CD4-positive, alpha-beta T cell (primary cell): ENCODE results near the gene HECTD3. TPM values are rescaled to one million over a fixed set of nuclear protein-coding genes. Genes with fewer than 3 reads are reported as not detected.

ENCODE experiments used
- total RNA-seq, 174 experiments: library from RNA in 2 of 174; stranded (reverse) in 2 of 174; gene quantifications; one replicate each; pipeline ENCODE4 v1.2.3 and lab custom pipeline; 2021 to 2026

The HECTD3 gene
- total RNA-seq, 2 experiments from 2014 or later = 31.5 to 33.7 TPM

Other genes starting within 250 kb of the HECTD3 start
- 1,000 to 10,000 TPM; 3,394 to 3,436 TPM for gene RPS8, start 235.8 kb downstream of the HECTD3 start, total RNA-seq
- 1 to 10 TPM; 1.0 TPM for gene BEST4, start 223.2 kb downstream of the HECTD3 start, total RNA-seq
- 100 to 1,000 TPM; 794 TPM for gene PLK3, start 210.9 kb downstream of the HECTD3 start, total RNA-seq
- gene DYNLT4, start 204.0 kb downstream of the HECTD3 start, total RNA-seq = 1 to 10 TPM; 1.8 to 2.1 TPM
- 10 to 100 TPM; 35.9 to 36.5 TPM for gene BTBD19, start 202.8 kb downstream of the HECTD3 start, total RNA-seq
- gene PTCH2, start 168.1 kb downstream of the HECTD3 start, total RNA-seq = 1 to 10 TPM; 1.2 TPM
- gene EIF2B3, start 24.7 kb downstream of the HECTD3 start, total RNA-seq = 1 to 10 TPM; 5.8 to 6.3 TPM
- gene UROD, start 930 bp upstream of the HECTD3 start, total RNA-seq = 10 to 100 TPM; 41.0 to 42.4 TPM
- 1 to 10 TPM in 1 of 2 experiments, under 1 TPM in 1; 0.91 to 1.1 TPM for gene ZSWIM5, start 195.3 kb upstream of the HECTD3 start, total RNA-seq